Stimulated activated CD4-positive, alpha-beta T cell treated with anti-CD3 and anti-CD28 coated beads, Interleukin-2, amount 100 ng/mL, for 48 hours (primary cell): ENCODE data around the gene PCNX2.
"Not testable (repeated sequence)": the region's sequence is repeated elsewhere in the genome, so short reads cannot be mapped to it uniquely, and the experiment has no call there.

ENCODE experiments used
- DNase-seq, 2 donors: peaks; one replicate each; pipeline ENCODE4 v3.0.0-alpha.2; 2020

Gene PCNX2

DNA sequence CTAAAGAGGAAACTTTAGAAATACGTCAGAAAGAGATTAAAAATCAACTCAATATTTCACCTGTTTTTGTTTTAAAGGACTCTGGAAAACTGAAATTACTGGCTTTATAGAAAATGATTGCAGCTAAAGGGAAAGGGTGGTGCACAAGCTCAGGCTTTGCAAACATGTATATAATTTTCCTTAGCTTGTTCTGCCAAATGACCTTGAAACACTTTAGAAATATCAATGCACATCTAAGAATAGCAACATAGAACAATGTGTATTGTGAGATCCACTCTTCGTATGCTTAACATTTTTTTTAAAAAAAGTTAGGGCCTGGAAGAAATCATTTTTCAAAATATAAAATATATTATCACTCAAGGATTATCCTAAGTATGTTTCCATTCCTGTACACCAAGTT is 201.3 kb downstream of the PCNX2 start:
- no peak for DNase-seq

- no peak for DNase-seq
Measured at GRCh38 chr1:233090746-233091494, 204.6 kb downstream of the PCNX2 start.

GRCh38 chr1:233089251-233089650 is 206.3 kb downstream of the PCNX2 start:
- no peak for DNase-seq

DNA sequence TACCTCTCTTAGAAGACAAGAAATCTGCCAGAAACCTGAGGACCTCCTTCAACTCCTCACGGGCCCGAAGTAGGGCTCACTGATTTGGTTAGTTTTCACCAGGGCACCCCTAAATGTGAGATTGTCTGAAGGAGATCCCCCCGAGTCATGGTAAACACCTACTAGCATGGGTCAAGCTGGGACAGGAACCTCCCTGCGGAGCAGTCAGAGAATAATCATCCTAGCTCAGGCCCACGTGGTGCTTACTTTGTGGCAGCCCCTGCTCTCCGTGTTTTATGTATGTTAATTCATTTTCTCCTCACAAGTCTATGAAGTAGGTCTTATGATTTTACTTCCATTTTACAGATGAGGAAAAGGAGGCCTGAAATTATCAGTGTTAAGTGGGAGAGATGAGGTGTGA is 206.9 kb downstream of the PCNX2 start:
- no peak for DNase-seq

DNA sequence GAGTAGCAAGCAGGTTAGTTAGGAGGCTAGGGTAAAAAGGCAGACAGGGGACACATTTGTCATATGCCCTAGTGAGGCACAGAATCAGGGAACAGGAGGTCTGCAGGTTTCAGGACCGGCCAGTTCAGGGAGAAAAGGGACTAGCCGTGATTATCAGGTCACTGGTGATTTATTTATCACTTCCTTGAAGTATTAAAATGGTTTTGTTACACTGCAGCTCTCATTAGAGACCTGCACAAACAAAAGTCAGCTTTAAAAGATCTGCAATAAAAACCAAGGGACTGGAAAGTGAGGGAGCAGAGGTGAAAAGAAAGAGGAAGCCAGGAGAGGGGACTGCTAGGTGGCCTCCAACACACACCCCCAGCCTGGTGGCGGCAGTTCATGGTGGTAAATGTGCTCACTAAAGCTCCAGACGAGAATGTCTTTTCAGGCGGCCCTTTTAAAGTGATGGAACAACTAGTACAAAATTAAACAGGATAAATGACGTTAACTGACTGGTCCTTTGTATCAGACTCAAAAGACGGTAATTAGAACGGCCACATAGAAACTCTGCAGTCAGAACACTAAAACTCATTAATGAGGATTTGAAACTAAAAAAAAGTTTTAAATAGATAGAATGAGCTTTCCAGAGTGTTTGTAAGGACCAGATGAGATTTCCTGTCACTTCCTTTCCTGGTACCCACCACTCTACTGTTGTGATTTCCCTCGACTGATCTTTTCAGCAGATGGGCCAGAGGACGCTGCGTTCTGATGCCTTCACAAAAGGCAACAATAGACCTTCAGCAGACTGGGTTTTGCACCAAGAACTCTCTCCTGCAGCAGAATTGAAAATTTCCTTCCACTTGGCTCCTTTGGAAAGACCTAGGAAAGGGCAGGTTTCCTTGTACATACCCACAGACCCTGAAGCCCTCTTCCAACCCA is 208.3 kb downstream of the PCNX2 start:
- no peak for DNase-seq

- no peak for DNase-seq
Measured at GRCh38 chr1:233085566-233085965, 210.0 kb downstream of the PCNX2 start.

GRCh38 chr1:233082778-233083550 is 212.6 kb downstream of the PCNX2 start:
- DNase-seq = no peak

GRCh38 chr1:233081735-233082134 is 213.8 kb downstream of the PCNX2 start:
- no peak for DNase-seq

GRCh38 chr1:233080827-233081226 is 214.7 kb downstream of the PCNX2 start:
- not testable (repeated sequence) for DNase-seq

- DNase-seq = no peak
Measured at GRCh38 chr1:233080286-233080685, 215.2 kb downstream of the PCNX2 start.

DNA sequence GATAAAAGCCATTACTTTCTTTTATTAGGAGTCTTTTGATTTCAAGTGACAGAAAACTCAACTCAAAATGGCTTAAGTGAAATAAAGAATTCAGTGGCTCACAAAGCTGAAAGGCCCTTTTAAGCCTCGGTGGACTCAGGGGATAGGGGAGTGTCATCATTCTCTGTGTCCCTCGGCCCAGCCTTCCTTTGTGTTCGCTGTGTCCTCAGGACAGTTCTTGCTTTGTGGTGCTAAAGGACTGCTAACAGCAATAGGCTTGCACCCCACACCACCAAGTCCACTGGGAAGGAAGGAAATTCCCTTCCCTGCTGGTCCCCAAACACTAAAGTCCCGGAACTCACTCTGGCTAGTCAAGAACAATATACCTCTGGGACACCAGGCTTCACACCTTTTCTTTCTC is 216.0 kb downstream of the PCNX2 start:
- no peak for DNase-seq

GRCh38 chr1:233078396-233078795 is 217.1 kb downstream of the PCNX2 start:
- DNase-seq = no peak

DNA sequence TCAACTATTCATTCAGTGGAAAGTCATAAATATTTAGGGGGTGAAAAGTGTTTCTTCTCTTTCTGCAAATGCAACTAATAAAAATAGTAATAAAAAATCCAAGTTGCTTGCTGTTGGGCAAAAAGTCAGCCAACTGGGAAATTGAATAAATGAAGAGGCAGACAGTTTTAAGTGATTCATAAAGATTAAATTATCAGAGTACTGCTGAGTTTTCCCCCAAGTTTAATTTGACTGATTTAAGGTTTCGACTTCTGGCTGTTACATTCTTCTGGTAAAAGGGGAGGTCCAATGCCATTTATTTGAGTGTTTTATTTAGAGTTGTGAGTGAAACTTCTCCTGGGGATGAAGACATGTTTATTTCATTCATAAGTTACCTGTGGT is 219.6 kb downstream of the PCNX2 start:
- no peak for DNase-seq

DNA sequence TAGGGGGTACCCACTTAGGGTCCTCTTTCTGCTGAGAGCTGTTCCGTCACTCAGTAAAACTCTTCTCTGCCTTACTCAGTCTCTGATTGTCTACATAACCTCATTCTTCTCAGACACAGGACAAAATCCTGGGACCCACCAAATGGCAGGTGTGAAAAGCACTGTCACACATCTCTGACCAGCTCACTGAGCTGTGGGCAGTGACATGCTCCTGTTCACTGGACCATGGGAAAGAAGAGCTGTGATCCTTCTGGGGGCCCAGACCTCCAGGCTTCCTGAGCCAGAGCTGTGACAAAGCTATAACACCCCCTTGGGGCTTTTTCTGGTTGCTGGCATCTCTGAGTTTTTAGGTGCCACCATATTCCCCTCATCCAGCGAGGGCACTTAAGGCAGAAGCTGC is 229.4 kb downstream of the PCNX2 start:
- no peak for DNase-seq

- no peak for DNase-seq
Measured at GRCh38 chr1:233065685-233066084, 229.8 kb downstream of the PCNX2 start.

GRCh38 chr1:233064988-233065387 is 230.5 kb downstream of the PCNX2 start:
- DNase-seq = no peak

GRCh38 chr1:233063462-233063861 is 232.1 kb downstream of the PCNX2 start:
- DNase-seq = no peak

GRCh38 chr1:233061265-233061664 is 234.3 kb downstream of the PCNX2 start:
- no peak for DNase-seq

- DNase-seq = no peak
Measured at GRCh38 chr1:233060461-233060994, 235.0 kb downstream of the PCNX2 start.

DNA sequence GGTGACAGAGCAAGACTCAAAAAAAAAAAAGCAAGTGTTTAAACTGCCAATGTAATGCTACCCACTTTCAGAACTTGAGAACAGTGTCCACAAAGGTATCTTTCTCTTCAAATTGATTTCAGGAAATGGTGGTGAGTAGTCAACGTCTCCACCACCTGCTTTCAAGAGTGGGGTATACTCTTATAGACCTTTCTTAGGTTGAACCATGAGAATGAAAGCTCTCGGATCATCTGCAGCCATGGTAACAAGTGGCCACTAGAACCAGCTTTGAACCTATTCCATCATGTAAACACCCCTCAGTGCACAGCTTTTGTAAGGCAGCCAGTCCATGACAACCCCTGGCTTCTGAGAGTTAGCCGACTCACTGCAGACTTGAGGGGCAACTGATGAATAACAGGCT is 237.7 kb downstream of the PCNX2 start:
- DNase-seq = no peak

- no peak for DNase-seq
Measured at GRCh38 chr1:233055879-233056641, 239.5 kb downstream of the PCNX2 start.

GRCh38 chr1:233045588-233045987 is 249.9 kb downstream of the PCNX2 start:
- no peak for DNase-seq
